Measurements from ENCODE around the gene OMD.

Gene OMD

GRCh38 chr9:92408747-92409478 is 15.4 kb downstream of the OMD start:
- no peak for DNase-seq

- no peak for DNase-seq
These were observed 16.5 kb downstream of the OMD start for GRCh38 chr9:92407818-92408217.

- peak; percentile 16 for DNase-seq
These were observed 17.8 kb downstream of the OMD start for GRCh38 chr9:92406477-92406876.

- DNase-seq = no peak
These were observed 18.5 kb downstream of the OMD start for GRCh38 chr9:92405818-92406217.

- DNase-seq = no peak
These were observed 20.0 kb downstream of the OMD start, which contains the start of gene OGN for GRCh38 chr9:92404042-92404836. Gene OGN, minus strand, starts transcription at chr9:92404578. Its CDS starts 1,171 bp downstream, at chr9:92403407.

GRCh38 chr9:92402826-92403745 is 21.2 kb downstream of the OMD start:
- no peak for DNase-seq

GRCh38 chr9:92402360-92402759 is 21.9 kb downstream of the OMD start:
- DNase-seq = no peak

GRCh38 chr9:92397853-92398252 is 26.4 kb downstream of the OMD start:
- no peak for DNase-seq

- DNase-seq = no peak
These were observed 28.7 kb downstream of the OMD start for GRCh38 chr9:92395617-92396016.

- no peak for DNase-seq
These were observed 30.6 kb downstream of the OMD start for GRCh38 chr9:92393686-92394085.

GRCh38 chr9:92392690-92393089 is 31.6 kb downstream of the OMD start:
- DNase-seq = no peak

- DNase-seq = no peak
These were observed 38.3 kb downstream of the OMD start for GRCh38 chr9:92385953-92386352.

GRCh38 chr9:92385477-92385876 is 38.8 kb downstream of the OMD start:
- DNase-seq = no peak

GRCh38 chr9:92385001-92385400 is 39.3 kb downstream of the OMD start:
- DNase-seq = no peak

- no peak for DNase-seq
These were observed 39.9 kb downstream of the OMD start for GRCh38 chr9:92384375-92384774.

- no peak for DNase-seq
These were observed 42.5 kb downstream of the OMD start for GRCh38 chr9:92381775-92382174.

- DNase-seq = no peak
These were observed 43.7 kb downstream of the OMD start for GRCh38 chr9:92380603-92381002.

GRCh38 chr9:92378865-92379560 is 45.3 kb downstream of the OMD start:
- no peak for DNase-seq

- DNase-seq = no peak
These were observed 46.4 kb downstream of the OMD start for GRCh38 chr9:92377876-92378275.

- DNase-seq = no peak
These were observed 51.1 kb downstream of the OMD start for GRCh38 chr9:92373167-92373566.

- no peak for DNase-seq
These were observed 55.2 kb downstream of the OMD start for GRCh38 chr9:92369075-92369474.
